SW 1271 (cell line): ENCODE results near the gene RPL9.
"Not testable (repeated sequence)": the region's sequence is repeated elsewhere in the genome, so short reads cannot be mapped to it uniquely, and the experiment has no call there.

Source experiments
- DNase-seq, 2 experiments: peaks; one replicate each; lab custom pipeline; 2025; lab: John Stamatoyannopoulos, UW

The RPL9 gene

GRCh38 chr4:39466747-39467146 is 8.0 kb upstream of the RPL9 start:
- no peak for DNase-seq

GRCh38 chr4:39464886-39465501 is 6.3 kb upstream of the RPL9 start:
- DNase-seq: peak; percentile 29 to 82

GRCh38 chr4:39458161-39458504 is 589 bp downstream of the RPL9 start:
- DNase-seq: not testable (repeated sequence)

GRCh38 chr4:39456946-39457763 is 1.6 kb downstream of the RPL9 start:
- no peak for DNase-seq

GRCh38 chr4:39455486-39455885 is 3.2 kb downstream of the RPL9 start:
- no peak for DNase-seq

GRCh38 chr4:39453738-39454137 is 5.0 kb downstream of the RPL9 start:
- no peak for DNase-seq

GRCh38 chr4:39452860-39453587 is 5.7 kb downstream of the RPL9 start:
- DNase-seq: no peak

- DNase-seq: no peak
Measured at GRCh38 chr4:39452153-39452859, 6.4 kb downstream of the RPL9 start.

- DNase-seq: no peak
Measured at GRCh38 chr4:39451423-39452023, 7.2 kb downstream of the RPL9 start.

GRCh38 chr4:39450618-39451017 is 8.1 kb downstream of the RPL9 start:
- no peak for DNase-seq

- DNase-seq: no peak
Measured at GRCh38 chr4:39446842-39447573, 11.7 kb downstream of the RPL9 start.

GRCh38 chr4:39446483-39446841 is 12.3 kb downstream of the RPL9 start:
- DNase-seq: no peak

- DNase-seq: no peak
Measured at GRCh38 chr4:39442998-39443397, 15.7 kb downstream of the RPL9 start.

GRCh38 chr4:39441593-39441992 is 17.1 kb downstream of the RPL9 start:
- DNase-seq: no peak

GRCh38 chr4:39435659-39436563 is 22.8 kb downstream of the RPL9 start:
- no peak for DNase-seq

GRCh38 chr4:39433878-39434492 is 24.7 kb downstream of the RPL9 start:
- DNase-seq: no peak

GRCh38 chr4:39429476-39430334 is 29.0 kb downstream of the RPL9 start:
- no peak for DNase-seq

- no peak for DNase-seq
Measured at GRCh38 chr4:39427520-39428114, 31.1 kb downstream of the RPL9 start.
